AG09319 (cell line): ENCODE measurements around the gene XRCC4.
"Not testable (repeated sequence)": the region's sequence is repeated elsewhere in the genome, so short reads cannot be mapped to it uniquely, and the experiment has no call there.

Experiments used
- DNase-seq: peaks from one replicate; pipeline ENCODE4 v3.0.0-alpha.2; 2010; ENCODE audit warnings: low read depth; ENCODE audit errors: extremely low read depth
- TF ChIP-seq, protein P1 (sequence below): IDR thresholded peaks from 2 replicates; pipeline ENCODE4 v1.5.1; 2011; ENCODE audit warnings: low read depth, mild to moderate bottlenecking, inconsistent platforms, low read length, moderate library complexity

The XRCC4 gene

DNA sequence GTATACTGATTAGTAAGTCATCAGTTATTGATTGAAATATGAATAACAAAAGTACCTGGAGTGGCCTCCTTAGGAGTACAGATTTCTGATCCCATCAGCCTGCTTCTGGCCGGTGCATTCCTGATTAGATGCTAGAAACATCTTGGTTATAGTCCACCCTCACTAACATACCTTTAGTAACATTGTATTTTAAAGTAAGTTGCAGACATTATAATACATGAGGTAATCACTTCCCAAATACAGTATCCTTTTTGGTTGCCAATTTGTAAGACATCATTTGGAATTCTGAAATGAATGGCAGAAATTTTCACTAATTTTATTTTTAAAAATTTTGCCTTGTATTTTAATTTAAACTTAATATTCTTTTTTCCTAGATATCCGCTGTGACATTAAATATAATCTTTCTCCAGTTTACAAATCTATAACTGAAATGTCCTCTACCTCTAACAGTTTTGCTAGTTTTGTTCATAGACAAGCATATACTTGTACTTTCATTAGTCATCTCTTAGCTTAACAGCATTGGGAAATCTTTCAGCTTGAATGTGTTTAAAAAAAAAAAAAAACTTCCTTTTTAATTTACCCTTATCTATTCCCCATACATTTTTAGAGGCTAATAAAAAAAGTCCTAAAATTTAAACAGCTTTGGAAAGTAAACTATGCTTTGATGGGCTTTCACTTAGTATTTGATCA lies 178.9 kb downstream of the XRCC4 start:
- TF ChIP-seq, protein P1, sequence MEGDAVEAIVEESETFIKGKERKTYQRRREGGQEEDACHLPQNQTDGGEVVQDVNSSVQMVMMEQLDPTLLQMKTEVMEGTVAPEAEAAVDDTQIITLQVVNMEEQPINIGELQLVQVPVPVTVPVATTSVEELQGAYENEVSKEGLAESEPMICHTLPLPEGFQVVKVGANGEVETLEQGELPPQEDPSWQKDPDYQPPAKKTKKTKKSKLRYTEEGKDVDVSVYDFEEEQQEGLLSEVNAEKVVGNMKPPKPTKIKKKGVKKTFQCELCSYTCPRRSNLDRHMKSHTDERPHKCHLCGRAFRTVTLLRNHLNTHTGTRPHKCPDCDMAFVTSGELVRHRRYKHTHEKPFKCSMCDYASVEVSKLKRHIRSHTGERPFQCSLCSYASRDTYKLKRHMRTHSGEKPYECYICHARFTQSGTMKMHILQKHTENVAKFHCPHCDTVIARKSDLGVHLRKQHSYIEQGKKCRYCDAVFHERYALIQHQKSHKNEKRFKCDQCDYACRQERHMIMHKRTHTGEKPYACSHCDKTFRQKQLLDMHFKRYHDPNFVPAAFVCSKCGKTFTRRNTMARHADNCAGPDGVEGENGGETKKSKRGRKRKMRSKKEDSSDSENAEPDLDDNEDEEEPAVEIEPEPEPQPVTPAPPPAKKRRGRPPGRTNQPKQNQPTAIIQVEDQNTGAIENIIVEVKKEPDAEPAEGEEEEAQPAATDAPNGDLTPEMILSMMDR = no peak
- no peak for DNase-seq

DNA sequence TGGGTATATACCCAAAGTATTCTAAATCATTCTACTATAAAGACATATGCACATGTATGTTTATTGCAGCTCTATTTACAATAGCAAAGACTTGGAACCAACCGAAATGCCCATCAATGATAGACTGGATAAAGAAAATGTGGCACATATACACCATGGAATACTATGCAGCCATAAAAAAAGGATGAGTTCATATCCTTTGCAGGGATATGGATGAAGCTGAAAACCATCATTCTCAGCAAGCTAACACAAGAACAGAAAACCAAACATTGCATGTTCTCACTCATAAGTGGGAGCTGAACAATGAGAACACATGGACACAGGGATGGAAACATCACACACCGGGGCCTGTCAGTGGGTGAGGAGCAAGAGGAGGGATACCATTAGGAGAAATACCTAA lies 180.3 kb downstream of the XRCC4 start:
- DNase-seq = not testable (repeated sequence)

DNA sequence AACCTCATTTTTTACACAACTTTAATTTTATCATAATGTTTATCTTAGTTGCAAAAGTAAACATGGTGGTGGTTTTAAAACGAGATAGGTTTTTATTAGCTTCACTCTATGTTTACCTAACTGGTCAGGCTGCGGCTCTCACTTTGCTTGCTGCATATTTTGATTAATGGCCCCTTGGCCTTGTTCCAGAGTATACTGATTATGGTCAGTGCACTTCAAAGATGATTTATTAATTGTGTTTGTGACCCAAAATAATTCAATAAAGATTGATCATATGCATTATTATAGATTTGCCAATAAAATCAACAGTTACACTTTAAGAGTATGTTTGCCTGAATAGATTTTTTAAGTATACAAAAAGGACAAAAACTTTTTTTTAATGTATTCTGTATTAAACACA lies 188.0 kb downstream of the XRCC4 start:
- TF ChIP-seq, protein P1 = no peak
- no peak for DNase-seq

DNA sequence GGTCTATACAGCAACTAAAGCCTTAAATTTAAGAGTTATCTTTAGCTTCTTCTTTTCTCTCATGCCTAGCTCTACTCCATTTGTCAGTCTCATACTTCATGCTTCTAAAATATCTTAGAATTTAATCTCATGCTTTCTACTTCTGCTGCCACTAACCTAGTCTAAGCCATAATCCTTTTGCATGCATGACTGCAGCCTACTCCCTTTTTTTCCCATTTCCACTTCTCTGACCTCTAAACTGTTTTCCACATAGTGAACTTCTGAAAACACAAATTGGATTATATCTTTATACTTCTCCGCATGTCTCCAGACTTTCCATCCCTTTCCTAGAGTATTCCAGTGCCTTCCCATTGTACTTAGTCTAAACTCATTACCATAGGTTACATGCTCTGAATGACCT lies 193.0 kb downstream of the XRCC4 start:
- TF ChIP-seq, protein P1 = no peak

DNA sequence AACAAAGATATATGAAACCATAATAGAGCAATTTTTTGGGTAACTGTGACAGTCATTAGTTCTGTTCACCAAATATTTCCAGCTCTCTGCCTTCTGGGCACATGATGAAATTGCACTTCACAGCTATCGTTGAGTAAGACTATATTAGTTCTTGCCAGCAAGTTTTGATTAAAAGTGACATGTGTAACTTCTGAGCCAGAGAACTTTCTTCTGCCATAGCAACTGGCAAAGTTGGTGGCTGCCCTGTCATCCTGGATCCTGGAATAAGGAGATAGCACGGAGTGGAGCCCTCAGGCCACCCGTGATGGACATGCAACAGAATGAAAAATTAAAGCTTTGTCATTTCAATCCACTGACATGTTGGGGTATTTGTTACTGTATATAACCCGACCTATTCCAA lies 199.8 kb downstream of the XRCC4 start:
- DNase-seq = no peak
- TF ChIP-seq, protein P1 = no peak

More for the DNA sequence above, 193.0 kb downstream of the XRCC4 start:
- no peak for DNase-seq

DNA sequence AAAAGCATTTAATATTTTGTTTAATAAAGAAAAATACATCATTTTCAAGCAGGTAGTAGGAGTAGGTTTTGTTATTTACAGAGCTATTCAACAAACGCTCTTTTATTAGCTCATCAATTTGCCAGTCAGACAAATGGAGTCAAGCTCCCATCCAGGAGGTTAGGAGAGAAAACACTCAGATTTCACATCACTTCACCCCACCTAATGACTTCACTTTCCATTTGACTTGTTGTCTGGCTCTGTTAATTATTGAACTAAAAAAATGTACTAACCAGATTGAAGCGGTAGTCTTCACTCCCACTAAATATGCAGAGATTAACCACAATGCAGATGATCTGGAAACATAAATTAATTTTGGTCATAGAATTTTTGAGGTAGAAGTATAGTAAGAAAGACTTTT lies 200.6 kb downstream of the XRCC4 start:
- no peak for DNase-seq
- TF ChIP-seq, protein P1 = no peak

DNA sequence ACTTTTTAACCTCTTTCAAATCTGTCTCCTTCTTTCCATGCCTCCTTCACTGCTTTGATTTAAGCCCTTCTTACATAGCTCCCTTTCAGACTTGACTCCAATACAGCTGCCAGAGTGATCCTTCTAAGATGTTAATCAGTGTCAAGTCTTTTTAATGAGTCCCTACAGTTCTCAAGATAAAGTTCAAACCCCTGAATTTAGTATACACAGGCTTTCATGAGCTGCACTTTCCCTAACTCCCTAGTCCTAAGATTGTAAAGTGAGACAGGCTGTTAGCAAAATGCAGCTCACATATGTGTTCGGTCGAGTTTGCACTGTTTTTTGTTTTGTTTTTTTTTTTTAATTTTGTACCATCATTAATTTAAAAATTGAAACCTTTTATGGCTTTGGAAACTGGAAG lies 203.8 kb downstream of the XRCC4 start:
- TF ChIP-seq, protein P1 = no peak
- DNase-seq = no peak

DNA sequence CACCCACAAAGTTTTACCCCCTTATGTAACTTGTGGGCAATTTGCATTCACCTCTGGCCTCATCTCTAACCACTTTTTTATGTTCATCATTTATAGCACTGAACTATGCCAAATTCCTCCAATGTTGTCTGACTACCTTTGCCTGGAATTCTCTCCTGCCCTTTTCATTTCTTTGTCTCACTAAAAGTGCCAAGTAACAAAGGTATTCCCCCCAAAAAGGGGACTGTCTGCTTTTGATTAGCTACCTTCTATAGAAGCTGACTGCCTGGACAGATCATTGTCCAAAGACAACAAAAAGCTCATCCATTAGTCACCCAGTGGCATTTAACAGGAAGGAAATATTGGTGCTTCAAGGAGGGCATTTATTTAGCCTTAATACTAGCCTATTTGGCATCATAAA lies 204.3 kb downstream of the XRCC4 start:
- TF ChIP-seq, protein P1 = no peak
- DNase-seq = no peak
